Sciatic nerve (tissue), 2 donors: ENCODE data around the gene RNF166. TPM values are rescaled to one million over a fixed set of nuclear protein-coding genes. Genes with fewer than 3 reads are reported as not detected.

Experiments
- ATAC-seq: fragments of 200-7000 bp; cut with Tn5 transposase; one replicate; pipeline ENCODE4 v1.9.1; 2020; ENCODE audit warnings: mild to moderate bottlenecking, moderate library complexity
- DNase-seq: peaks from one replicate; pipeline ENCODE4 v3.0.0-alpha.2; 2020; ENCODE audit warnings: low spot score
- intact Hi-C: fragments of 100-400 bp; cut with DNase I; formaldehyde crosslinking; loops from one replicate; pipeline ENCODE4 v1.14.2; 2022
- total RNA-seq: library from RNA; stranded (reverse); fragmentation: NEBNext Ultra II Directional; extraction: Animal tissue kit (Norgen Biotek cat#: 25700); gene quantifications from one replicate; pipeline ENCODE4 v1.2.1, GENCODE V29; 2021
- donor health status: DM: no; HTN: no; CAD: no.
- donor health status: DM: no; HTN: no; CAD: no.

Gene RNF166
- total RNA-seq, 1 donor from 2014 or later = 28.6 TPM

- intact Hi-C loops = loop anchor here (10.0 kb wide), 1 partner anchor 424 kb away; no protein-coding TSS in a partner anchor
- DNase-seq (no peak), ATAC-seq (no peak)
Observed at GRCh38 chr16:88740727-88741055, 34.5 kb upstream of the RNF166 start.

GRCh38 chr16:88739977-88740726 lies 33.9 kb upstream of the RNF166 start:
- no peak for ATAC-seq
- no peak for DNase-seq
- intact Hi-C loops = loop anchor here (10.0 kb wide), 1 partner anchor 425 kb away; no protein-coding TSS in a partner anchor

- ATAC-seq (no peak), DNase-seq (no peak)
- intact Hi-C loops = no loop called here
Observed at GRCh38 chr16:88739139-88739976, 33.1 kb upstream of the RNF166 start.

GRCh38 chr16:88738151-88739084 lies 32.2 kb upstream of the RNF166 start:
- ATAC-seq (no peak), DNase-seq (no peak)
- intact Hi-C loops = no loop called here

- intact Hi-C loops = no loop called here
- DNase-seq = peak; percentile 79
- ATAC-seq = peak; percentile 69
Observed at GRCh38 chr16:88737298-88738150, 31.3 kb upstream of the RNF166 start.

- DNase-seq (no peak), ATAC-seq (no peak)
- intact Hi-C loops = no loop called here
Observed at GRCh38 chr16:88736496-88736895, 30.3 kb upstream of the RNF166 start.

- ATAC-seq (no peak), DNase-seq (no peak)
- intact Hi-C loops = no loop called here
Observed at GRCh38 chr16:88736088-88736487, 29.9 kb upstream of the RNF166 start.

GRCh38 chr16:88735616-88736015 lies 29.4 kb upstream of the RNF166 start:
- DNase-seq = no peak
- intact Hi-C loops = no loop called here
- no peak for ATAC-seq

GRCh38 chr16:88735121-88735520 lies 28.9 kb upstream of the RNF166 start:
- ATAC-seq (no peak), DNase-seq (no peak)
- intact Hi-C loops = no loop called here

GRCh38 chr16:88734361-88734728 lies 28.1 kb upstream of the RNF166 start:
- intact Hi-C loops = no loop called here
- no peak for ATAC-seq

GRCh38 chr16:88733630-88734360 lies 27.6 kb upstream of the RNF166 start:
- no peak for ATAC-seq
- DNase-seq = no peak
- intact Hi-C loops = no loop called here

More at GRCh38 chr16:88734361-88734728, 28.1 kb upstream of the RNF166 start:
- DNase-seq = no peak

GRCh38 chr16:88732961-88733294 lies 26.7 kb upstream of the RNF166 start:
- ATAC-seq (no peak), DNase-seq (no peak)
- intact Hi-C loops = no loop called here

GRCh38 chr16:88732172-88732960 lies 26.2 kb upstream of the RNF166 start:
- intact Hi-C loops = no loop called here
- no peak for ATAC-seq
- no peak for DNase-seq

- ATAC-seq (no peak), DNase-seq (no peak)
- intact Hi-C loops = no loop called here
Observed at GRCh38 chr16:88731699-88732098, 25.5 kb upstream of the RNF166 start.

- DNase-seq = no peak
- no peak for ATAC-seq
- intact Hi-C loops = no loop called here
Observed at GRCh38 chr16:88730632-88731607, 24.7 kb upstream of the RNF166 start.

- ATAC-seq (no peak), DNase-seq (no peak)
- intact Hi-C loops = no loop called here
Observed at GRCh38 chr16:88727871-88728270, 21.7 kb upstream of the RNF166 start.
